ENCODE results near the gene PIK3CD. TPM values are rescaled to one million over a fixed set of nuclear protein-coding genes. Genes with fewer than 3 reads are reported as not detected.
A peak's percentile ranks its signal among the peaks of the same experiment; 100 is the strongest.

PIK3CD gene
- total and polyA plus RNA-seq, 7 donors, result 0.44 to 2.5 (median 0.93) TPM

GRCh38 chr1:9731051-9731537 lies 79.6 kb downstream of the PIK3CD start:
- no peaks in the 10 kb centered on the region for H3K27me3 ChIP-seq (ENCODE audit: insufficient read depth in 3 of 3, low read length in 2 of 3)
- H3K36me3 ChIP-seq (ENCODE audit: insufficient read depth in 1 of 2, low read depth in 1 of 2), result peaks cover 8 to 92% of the 10 kb centered on the region in 2 donors
- ATAC-seq, result no peak
- no peak overlapping the region for H3K27ac ChIP-seq
- no peak for DNase-seq
- intact Hi-C loops (cut with DNase I), result no loop called here
- WGBS, 3 donors, result 94 to 97% (median 96%) methylated on average over 31 of the region's 31 CpGs
- TF ChIP-seq, protein P1, sequence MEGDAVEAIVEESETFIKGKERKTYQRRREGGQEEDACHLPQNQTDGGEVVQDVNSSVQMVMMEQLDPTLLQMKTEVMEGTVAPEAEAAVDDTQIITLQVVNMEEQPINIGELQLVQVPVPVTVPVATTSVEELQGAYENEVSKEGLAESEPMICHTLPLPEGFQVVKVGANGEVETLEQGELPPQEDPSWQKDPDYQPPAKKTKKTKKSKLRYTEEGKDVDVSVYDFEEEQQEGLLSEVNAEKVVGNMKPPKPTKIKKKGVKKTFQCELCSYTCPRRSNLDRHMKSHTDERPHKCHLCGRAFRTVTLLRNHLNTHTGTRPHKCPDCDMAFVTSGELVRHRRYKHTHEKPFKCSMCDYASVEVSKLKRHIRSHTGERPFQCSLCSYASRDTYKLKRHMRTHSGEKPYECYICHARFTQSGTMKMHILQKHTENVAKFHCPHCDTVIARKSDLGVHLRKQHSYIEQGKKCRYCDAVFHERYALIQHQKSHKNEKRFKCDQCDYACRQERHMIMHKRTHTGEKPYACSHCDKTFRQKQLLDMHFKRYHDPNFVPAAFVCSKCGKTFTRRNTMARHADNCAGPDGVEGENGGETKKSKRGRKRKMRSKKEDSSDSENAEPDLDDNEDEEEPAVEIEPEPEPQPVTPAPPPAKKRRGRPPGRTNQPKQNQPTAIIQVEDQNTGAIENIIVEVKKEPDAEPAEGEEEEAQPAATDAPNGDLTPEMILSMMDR (IDR thresholded peaks at IDR 0.05), result no peak
- no peak overlapping the region for H3K4me3 ChIP-seq
- H3K9me3 ChIP-seq, result no peaks in the 10 kb centered on the region
- no peaks in the 10 kb centered on the region for H3K4me1 ChIP-seq

- 95 to 97% (median 95%) methylated on average over 18 of the region's 18 CpGs for WGBS, 3 donors
- Histone ChIP-seq H3K9me3 (no peaks in the 10 kb centered on the region), H3K27ac (no peak overlapping the region), H3K27me3 (ENCODE audit: insufficient read depth in 3 of 3, low read length in 2 of 3) (no peaks in the 10 kb centered on the region), H3K4me1 (no peaks in the 10 kb centered on the region), H3K4me3 (no peak overlapping the region), H3K36me3 (ENCODE audit: insufficient read depth in 1 of 2, low read depth in 1 of 2) (peaks cover 8 to 96% of the 10 kb centered on the region in 2 donors)
- DNase-seq (peak in 1 of 2 donors; percentile 41), ATAC-seq (no peak)
- TF ChIP-seq, protein P1 (IDR thresholded peaks at IDR 0.05), result no peak
- intact Hi-C loops (cut with DNase I), result no loop called here
Measured at GRCh38 chr1:9731561-9731960, 80.0 kb downstream of the PIK3CD start.

GRCh38 chr1:9732123-9732971 lies 80.8 kb downstream of the PIK3CD start:
- ATAC-seq (no peak), DNase-seq (peak in 1 of 2 donors; percentile 22)
- Histone ChIP-seq H3K9me3 (no peaks in the 10 kb centered on the region), H3K4me1 (no peaks in the 10 kb centered on the region), H3K36me3 (ENCODE audit: insufficient read depth in 1 of 2, low read depth in 1 of 2) (peaks cover 8 to 96% of the 10 kb centered on the region in 2 donors), H3K4me3 (no peak overlapping the region), H3K27me3 (ENCODE audit: insufficient read depth in 3 of 3, low read length in 2 of 3) (no peaks in the 10 kb centered on the region), H3K27ac (no peak overlapping the region)
- 90 to 93% (median 92%) methylated on average over 18 of the region's 18 CpGs for WGBS, 3 donors
- intact Hi-C loops (cut with DNase I), result no loop called here
- TF ChIP-seq, protein P1 (IDR thresholded peaks at IDR 0.05), result no peak

GRCh38 chr1:9733160-9733789 lies 81.7 kb downstream of the PIK3CD start:
- 95 to 98% (median 97%) methylated on average over 14 of the region's 14 CpGs for WGBS, 3 donors
- peaks cover 8 to 96% of the 10 kb centered on the region in 2 donors for H3K36me3 ChIP-seq (ENCODE audit: insufficient read depth in 1 of 2, low read depth in 1 of 2)
- ATAC-seq, result no peak

More at GRCh38 chr1:9733160-9733789, 81.7 kb downstream of the PIK3CD start:
- TF ChIP-seq, protein P1 (IDR thresholded peaks at IDR 0.05), result no peak
- intact Hi-C loops (cut with DNase I), result no loop called here
- no peak overlapping the region for H3K4me3 ChIP-seq
- no peak for DNase-seq
- H3K9me3 ChIP-seq, result no peaks in the 10 kb centered on the region
- no peaks in the 10 kb centered on the region for H3K4me1 ChIP-seq
- no peaks in the 10 kb centered on the region for H3K27me3 ChIP-seq (ENCODE audit: insufficient read depth in 3 of 3, low read length in 2 of 3)
- no peak overlapping the region for H3K27ac ChIP-seq
